ENCODE measurements around the gene SCLY. TPM values are rescaled to one million over a fixed set of nuclear protein-coding genes. Genes with fewer than 3 reads are reported as not detected.
"Not testable (repeated sequence)": the region's sequence is repeated elsewhere in the genome, so short reads cannot be mapped to it uniquely, and the experiment has no call there.

Gene SCLY
- total RNA-seq, 1 donor from 2014 or later: 12.1 TPM

DNA sequence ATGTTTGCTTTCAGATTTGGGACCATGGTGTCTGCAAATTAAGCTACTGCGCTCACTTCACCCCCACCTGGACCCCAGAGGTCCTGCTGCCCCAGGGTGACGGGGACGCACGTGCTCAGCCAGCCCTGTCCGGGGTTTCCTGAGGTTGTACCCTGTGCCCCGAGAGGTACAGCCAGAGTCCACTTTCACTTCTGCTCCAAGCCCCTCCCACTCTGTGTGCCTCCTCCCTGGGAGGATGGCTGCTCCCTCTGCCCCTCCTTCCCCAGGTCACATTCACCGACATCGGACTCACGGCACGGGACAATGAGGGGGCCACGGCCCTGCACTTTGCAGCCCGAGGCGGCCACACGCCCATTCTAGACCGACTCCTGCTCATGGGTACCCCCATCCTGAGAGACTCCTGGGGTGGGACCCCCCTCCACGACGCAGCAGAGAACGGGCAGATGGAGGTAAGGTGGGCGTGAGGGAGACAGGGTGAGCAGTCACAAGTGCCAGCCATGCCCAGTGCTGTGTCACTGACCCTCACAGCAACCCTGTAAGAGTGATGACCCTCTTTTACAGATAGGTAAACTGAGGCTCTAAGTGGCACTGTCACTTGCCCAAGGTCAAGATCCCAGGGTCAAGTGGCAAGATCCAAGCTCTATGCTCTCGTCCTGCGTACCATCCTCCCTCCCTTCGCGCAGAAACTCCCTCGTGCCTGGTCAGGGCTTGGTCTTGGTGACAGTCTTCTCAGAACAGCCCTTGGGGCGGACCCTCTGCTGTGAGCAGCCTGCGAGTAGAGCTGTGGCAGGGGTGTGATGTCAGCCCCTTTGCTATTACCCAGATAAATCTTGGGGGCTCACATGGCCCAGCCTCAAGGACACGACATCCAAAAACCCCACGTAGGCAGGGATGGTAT lies 47.0 kb downstream of the SCLY start:
- DNase-seq (ENCODE audit: low read depth in 2 of 2): peak in 1 of 2 donors; percentile 28

DNA sequence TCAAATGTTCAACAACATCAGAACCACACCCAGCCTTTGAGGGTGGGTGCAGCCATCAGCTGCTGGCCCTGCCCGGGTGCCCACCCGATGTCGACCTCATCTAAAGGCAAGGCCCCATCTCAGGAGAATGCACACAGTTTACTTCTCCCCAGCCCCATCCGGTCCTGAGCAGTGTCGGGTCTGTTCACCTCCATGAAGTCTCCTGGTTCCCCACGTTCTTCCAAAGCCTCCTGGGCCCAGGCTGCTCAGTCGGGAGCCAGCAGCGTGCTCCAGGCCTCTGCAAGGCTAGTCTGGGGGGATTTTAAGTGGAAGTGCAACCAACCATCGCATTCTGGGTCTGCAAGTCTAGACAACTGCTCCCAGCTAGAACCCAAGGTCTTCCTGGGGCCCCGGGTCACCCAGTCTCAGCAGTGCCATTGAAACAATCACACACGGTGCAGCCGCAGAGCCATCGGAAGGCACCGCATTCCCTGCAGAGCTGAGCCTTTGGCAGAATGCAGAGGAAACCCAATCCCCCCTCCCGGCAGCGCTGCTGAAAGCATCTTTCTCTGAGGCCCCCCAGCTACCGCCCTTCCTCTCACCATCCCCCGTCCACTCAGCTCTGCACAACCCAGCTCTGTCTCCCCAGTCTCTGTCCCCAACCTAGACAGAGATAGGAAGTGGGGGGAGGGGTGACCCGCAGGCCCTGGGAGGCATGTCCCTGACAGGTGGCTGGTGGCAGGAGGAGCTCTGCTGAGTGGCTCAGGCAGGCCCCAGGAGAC lies 47.8 kb downstream of the SCLY start:
- no peak for DNase-seq (ENCODE audit: low read depth in 2 of 2)

DNA sequence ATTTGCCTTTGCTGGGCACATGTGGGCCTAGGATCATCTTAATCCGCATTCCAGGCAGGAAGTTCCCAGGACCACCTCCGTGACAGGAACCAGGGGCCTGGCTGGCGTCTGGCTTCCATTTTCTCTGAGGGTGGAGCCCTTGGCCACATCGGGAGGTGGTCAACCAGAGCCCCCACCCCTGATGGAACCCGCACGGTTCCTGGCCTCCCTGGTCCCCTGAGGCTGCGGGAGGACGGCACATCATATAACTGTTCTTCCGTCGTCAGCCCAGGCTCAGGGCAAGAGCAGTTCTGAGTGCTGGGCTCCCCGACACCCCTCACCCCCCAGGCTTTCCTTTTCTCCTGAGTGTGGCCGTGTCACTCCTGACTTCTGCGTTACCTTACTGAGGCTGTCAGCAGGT lies 52.8 kb downstream of the SCLY start:
- DNase-seq (ENCODE audit: low read depth in 2 of 2): no peak

DNA sequence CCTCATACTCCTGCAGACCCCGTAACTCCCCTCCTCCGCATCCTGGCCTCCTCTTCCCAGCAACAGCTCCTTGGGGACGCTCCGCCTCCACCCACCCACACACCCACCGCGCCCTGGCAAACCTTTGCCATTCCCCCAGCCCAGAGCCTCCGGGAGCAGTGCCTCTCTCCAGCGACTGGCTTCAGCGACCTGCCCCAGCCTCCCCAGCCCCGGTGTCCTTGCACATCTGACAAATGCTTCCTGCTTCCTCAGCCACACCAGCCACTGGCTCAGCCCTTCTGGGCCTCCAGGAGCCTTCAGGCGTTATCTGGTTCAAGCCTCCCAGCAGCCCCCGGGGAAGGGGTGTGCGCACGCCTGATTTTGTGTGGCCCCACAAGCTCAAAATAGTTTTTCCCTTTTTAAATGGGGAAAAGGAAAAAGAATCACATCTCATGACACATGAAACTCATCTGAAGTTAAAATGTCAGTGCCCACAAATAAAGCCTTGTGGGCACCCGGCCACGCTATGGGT lies 53.6 kb downstream of the SCLY start:
- no peak for DNase-seq (ENCODE audit: low read depth in 2 of 2)

DNA sequence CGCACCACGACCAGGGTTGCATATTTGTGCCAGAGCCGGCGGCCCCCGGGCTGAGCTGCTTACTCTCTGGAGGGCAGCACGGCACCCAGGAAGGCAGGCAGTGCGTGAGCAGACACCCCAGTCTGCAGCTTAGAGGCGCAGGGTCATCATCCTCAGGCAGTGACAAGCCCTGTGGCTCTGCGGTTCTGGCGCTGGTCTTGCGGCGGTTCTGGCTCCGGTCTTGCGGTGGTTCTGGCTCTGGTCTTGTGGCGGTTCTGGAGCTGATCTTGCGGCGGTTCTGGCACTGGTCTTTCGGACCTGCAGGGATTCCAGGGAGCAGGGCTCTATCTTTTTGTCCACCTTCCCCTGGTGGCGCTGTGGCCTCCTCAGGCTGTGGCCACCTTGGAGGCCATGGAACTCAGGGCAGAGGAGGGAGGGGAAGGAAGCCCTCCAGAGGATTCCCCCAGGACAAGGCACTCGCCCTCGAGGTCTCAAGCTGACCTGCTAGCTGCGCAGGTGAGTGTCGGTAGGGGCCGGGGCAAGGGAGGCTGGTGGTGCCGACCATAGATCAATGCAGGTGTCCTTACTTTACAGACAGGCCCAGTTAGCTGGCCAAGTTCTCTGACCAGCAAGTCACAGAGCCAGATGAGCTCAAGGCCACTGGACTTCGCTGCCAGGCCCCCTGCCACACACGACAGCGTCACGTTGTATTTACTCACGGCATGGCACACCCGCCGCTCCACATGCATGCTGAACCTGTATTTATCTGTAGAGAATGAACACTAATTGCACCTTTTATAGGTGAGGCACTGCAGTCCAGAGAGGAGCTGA lies 54.3 kb downstream of the SCLY start:
- no peak for DNase-seq (ENCODE audit: low read depth in 2 of 2)

DNA sequence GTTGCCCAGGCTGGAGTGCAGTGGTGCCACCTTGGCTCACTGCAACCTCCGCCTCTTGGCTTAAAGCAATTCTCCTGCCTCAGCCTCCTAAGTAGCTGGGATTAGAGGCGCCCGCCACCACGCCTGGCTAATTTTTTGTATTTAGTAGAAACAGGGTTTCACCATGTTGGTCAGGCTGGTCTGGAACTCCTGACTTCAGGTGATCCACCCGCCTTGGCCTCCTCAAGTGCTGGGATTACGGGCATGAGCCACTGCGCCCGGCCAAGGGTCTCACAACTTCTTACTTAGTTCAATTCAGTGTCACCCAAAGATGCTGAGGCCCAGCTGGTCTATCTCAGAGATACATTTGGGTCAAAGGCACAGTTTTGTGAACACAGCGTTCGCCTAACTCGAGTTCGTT lies 54.9 kb downstream of the SCLY start:
- DNase-seq (ENCODE audit: low read depth in 2 of 2): not testable (repeated sequence)

DNA sequence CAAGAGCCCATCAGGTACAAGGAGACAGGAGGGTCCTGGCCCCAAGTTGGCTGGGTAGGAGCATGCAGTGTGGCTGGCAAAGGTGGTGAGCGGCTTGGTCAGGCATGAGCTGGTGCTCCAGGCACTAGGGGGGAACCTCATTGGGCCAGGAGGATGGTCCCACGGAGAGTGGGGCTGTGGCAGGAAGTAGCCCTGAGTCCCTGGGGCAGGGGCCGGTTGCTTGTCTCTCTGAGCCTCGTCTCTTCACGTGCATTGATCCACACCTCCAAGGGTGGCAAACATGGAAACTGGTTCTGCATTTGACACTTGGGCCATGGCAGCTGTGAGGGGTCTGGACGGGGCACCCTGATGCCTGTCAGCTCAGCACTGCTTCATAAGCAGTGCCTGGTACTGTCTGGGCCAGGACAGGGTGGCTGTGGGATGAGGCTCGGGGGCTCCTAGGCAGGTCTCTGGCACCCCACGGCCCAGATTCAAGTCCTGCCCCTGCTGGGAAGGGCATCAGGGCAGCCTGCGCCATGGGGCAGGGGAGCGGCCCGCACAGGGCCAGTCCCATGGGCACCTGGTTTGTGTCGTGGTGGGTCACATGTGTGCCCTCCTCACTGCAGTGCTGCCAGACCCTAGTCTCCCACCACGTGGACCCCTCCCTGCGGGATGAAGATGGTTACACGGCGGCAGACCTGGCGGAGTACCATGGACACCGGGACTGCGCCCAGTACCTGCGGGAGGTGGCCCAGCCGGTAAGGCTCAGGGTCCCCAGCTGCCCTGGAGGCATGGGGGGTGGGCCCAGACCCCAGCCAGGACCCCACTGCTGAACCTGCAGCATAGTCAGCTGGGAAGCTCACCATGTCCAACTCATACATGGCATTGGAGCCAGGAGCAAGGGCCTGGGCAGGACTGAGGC lies 55.7 kb downstream of the SCLY start:
- no peak for DNase-seq (ENCODE audit: low read depth in 2 of 2)

DNA sequence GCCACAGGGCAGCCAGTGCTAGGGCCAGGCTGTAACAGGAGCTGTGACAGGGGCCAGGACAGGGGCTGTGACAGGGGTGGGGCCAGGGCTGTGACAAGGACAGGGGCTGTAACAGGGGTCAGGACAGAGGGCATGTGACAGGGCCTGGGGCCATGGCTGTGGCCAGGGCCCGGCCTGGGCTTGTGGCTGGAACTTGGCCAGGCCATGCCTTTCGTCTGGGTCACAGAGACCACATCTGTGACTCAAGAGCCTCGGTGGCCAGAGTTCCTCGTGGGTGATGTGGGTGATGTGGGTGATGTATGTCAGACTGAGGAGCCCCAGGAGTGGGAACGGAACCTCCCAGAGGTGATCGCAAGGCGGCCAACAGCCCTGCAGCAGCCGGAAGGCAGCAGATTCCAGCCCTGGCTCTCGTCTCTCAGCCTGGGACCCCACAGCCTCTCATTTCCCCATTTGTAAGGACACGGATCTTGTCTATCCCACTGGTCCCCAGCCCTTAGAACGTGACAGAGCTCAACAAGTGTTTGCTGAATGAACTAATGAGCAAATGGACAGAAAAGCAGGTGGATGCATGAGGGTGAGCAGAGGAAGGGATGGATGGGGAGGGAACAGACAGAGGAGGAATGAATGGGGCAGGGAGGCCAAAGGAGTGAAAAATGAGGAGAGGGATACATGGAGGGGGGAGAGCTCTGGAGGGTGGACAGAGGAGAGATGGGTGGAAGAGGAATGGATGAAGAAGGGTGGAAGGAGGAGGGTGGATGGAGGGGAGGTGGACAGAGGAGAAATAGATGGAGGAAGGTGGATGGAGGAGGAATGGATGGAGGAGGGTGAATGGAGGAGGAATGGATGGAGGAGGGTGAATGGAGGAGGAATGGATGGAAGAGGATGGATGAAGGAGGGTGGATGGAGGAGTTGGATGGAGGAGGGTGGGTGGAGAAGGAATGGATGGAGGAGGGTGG lies 56.7 kb downstream of the SCLY start:
- no peak for DNase-seq (ENCODE audit: low read depth in 2 of 2)

DNA sequence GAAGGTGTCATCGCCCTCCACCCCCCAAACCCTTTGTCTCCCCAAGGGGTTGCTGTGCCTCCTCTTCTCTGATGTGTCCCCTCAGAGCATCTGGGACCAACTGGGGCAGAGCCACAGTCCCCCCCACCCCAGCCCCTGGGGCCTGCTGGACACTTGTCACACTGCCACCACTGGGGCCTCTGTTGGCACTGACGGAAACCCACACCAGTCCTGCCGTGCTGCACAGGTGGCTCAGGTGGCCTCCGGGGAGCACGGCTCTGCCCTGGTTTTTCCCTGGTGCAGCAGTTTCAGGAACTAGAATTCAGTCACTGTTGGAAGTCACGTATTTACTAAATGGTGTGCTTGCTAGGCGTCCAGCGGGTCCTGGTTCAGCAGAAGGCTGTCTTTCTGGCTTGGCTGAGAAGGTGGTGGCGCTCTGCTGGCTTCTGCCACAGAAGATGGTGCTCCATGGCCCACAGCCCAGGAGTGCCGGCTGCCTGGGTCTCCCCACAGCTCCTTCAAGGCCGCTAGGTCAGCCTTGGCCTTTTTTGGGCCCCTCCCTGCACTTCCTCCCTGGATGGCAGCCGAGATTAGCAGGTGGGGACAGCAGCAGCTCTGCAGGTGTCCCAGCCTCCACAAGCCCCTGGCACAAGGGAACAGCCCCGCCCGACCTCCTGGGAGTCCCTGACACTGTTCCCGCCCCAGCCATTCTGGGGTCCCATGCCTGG lies 59.1 kb downstream of the SCLY start:
- DNase-seq (ENCODE audit: low read depth in 2 of 2): no peak

DNA sequence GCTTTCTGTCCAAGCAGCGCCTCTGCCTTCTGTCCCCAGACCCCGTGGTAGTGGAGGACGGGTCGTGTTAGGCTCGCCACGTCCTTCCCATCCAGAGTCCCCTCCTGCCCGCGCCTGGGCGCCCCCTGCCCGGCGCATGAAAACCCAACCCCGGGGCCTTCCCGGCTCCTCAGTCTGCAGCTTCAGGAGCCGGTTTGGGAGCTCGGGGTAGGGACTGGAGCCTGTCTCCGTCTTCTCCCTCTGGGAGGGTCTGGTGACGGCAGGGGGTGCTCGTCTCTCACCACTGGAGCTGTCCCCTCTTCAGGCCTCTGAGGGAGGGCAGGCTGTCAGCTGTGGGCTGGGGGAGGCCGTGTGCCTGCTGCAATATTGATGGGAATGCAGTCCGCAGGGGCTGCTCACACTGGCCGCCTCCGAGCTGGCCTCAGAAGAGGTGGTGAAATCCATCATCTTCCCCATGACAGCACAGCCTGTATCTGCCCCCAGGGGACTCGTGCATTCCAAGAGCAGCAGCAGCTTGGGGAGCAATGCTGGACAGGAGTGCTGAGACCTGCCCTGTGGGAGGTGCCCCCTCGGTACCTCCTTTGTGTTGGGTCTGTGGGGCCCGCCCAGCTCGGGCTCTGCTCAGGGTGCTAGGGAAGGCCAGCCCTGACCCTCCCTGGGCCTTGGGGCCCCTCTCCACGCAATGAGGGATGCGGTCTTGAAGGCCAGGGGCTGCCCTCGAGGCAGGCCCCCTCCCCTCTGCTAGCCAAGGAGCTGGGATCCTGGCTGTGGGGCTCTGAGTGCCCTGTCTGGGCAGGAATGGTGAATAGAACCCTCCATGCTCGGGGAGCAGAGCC lies 59.9 kb downstream of the SCLY start:
- DNase-seq (ENCODE audit: low read depth in 2 of 2): no peak

DNA sequence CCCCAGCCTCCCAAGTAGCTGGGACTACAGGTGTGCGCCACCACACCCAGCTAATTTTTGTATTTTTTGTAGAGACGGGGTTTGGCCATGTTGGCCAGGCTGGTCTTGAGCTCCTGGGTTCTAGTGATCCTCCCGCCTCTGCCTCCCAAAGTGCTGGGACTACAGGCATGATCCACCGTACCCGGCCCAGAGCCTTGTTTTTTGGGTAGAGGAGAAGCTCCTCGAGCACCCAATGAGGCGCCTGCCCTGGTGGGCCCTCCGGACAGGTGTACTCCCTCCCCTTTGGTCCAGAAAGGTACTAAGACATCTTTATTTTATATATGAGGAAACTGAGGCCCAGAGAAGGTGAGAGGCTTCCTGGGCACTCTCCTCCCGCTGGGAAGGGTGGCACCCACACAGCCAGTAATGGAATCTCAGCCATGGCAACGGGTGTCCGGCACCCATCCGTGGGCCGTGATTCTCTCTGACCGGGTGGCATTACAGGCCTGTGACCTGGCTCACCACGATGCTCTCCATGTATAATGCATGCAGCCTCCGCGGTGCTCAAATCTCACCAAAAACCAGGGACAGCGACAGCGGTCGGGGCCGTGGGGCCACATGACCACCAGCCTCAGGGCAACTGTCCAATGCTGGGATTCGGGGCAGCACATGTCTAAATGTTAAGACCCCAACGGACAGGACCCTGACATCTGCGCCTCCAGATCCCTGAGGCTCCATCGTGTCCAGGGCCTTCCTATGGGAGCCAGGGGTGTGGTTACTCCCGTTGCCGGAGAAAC lies 60.9 kb downstream of the SCLY start:
- no peak for DNase-seq (ENCODE audit: low read depth in 2 of 2)

DNA sequence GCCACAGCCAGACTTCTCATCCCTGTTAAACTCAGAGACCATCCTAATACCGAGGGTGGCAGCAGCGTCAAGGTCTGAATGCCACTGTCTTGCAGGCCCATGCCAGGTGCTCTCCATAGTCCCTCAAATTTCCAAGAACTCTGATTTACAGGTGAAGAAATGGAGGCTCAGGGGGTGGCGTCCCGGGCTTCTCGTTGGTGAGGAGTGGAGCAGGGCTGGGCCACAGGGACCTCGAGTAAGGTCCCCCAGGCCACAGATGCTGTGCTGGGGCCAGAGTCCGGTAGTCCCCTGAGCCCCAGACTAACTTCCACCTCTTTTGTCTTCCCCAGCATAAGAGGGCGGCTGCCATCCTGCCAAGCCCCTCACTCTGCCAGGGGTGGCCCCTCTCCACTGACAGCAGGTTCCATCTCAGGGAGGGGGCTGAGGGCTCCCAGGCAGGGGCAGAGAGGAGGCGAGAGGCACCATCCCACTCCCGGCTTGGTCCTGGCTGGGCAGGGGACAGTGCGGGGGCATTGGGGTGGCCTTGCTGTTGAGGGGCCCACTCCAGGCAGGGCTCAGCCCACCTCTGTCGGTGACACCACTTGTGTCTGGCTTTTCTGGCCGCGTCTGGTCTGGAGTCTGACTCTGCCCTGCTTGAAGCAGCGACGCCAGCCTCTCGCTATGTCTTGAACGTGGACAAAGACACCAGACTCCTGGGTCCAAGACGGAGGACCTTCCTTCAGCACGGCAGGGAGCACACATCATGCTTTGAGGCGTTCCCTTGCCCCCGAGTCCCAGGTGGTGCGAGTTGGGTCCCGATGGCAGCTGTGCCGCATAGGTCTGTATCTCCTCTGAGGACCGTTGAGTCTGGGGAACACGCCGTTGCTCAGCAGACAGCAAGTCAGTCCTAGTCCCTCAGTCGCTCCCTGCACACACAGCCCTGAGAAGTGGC lies 61.8 kb downstream of the SCLY start:
- DNase-seq (ENCODE audit: low read depth in 2 of 2): no peak

DNA sequence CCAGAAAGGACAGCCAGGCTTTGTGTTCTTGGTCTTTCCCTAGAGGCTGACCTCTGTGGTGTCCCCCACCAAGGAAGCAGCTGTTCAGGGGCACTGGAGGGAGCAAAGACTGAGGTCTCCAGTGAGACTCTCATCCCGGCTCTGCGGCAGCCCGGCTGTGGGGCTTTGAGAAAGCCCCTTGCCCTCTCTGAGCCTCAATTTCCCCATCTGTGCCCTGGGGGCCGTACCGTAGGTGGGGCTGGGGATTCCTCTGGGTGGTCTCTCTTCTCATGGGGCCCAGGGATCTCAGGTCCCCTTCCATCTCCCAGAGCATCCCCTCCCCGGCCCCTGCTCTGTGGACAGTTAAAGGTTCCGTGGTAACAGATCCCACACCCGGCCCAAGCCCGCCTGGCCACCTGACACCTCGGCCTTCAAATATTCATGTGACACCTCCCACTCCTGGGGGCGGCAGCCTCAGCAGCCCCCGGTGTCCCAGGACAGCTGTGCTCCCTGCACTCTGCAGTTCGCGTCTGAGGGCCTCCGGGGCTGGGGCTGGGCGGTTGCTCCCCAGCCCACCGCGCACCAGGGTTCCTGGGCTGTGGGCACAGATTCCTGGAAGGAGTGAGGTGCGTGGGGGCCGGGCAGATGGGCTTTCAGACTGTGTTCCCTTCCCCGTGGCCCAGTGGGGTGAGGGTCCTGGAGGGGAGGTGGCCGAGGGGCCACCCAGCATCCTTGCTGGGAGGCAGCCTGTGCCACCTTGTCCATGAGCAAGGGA lies 62.6 kb downstream of the SCLY start:
- no peak for DNase-seq (ENCODE audit: low read depth in 2 of 2)

DNA sequence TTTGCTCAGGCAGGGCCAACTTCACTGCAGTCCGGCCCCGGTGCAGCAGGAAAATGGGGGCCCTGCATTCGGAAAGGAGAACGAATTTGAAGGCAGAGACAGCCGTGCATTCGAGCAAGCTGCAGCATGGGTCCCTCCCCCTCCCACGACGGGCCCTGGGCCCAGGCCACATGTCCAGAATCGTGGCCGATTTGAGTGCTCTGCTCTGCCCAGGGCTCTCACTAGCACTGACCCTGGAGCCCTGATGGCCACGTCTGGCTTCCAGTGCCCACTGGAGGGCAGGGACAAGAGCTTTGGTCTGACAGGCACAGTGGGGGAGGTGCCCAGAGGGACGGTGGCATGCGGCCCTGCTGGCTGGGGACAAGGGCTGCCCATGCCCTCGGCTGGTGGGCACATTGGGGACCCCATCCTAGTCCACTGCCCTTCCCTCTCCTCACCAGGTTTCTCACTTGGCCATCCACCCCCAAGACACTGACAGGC lies 63.2 kb downstream of the SCLY start:
- no peak for DNase-seq (ENCODE audit: low read depth in 2 of 2)

DNA sequence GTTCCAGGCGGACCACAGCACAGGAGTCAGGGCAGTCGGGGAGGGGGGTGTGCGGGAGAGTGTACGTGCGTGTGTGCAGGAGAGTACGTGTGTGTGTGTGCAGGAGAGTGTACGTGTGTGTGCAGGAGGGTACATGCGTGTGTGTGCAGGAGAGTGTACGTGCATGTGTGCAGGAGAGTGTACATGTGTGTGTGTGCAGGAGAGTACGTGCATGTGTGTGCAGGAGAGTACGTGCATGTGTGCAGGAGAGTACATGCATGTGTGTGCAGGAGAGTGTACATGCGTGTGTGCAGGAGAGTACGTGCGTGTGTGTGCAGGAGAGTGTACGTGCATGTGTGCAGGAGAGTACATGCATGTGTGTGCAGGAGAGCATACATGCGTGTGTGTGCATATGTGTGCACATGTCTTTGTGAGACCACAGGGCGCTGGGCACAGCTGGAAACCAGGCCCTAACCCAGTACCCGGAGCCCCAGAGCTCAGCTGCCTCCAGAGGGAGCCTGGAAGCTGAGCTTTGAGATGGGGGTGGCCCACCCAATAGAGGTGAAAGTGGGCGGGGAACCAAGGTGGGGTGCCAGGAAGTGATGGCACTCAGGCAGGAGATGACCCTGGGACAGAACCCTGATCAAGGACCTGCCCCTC lies 63.8 kb downstream of the SCLY start:
- no peak for DNase-seq (ENCODE audit: low read depth in 2 of 2)

All from lung microvascular endothelial cell (primary cell).